GM19035 (cell line): Measurements from ENCODE around the gene FNIP1.
"Not testable (repeated sequence)": the region's sequence is repeated elsewhere in the genome, so short reads cannot be mapped to it uniquely, and the experiment has no call there.

ENCODE experiments used
- ATAC-seq: cut with Tn5 transposase; IDR thresholded peaks from one replicate; pipeline ENCODE4 v1.9.1; 2021; ENCODE audit not compliant: unreplicated experiment

Gene FNIP1

GRCh38 chr5:131641494-131641893 is 155.3 kb downstream of the FNIP1 start:
- no peak for ATAC-seq

GRCh38 chr5:131640043-131640856 is 156.6 kb downstream of the FNIP1 start:
- peak; percentile 41 for ATAC-seq

GRCh38 chr5:131639148-131639547 is 157.7 kb downstream of the FNIP1 start:
- no peak for ATAC-seq

GRCh38 chr5:131637694-131638093 is 159.1 kb downstream of the FNIP1 start:
- no peak for ATAC-seq

GRCh38 chr5:131635684-131636572 is 160.9 kb downstream of the FNIP1 start:
- no peak for ATAC-seq

GRCh38 chr5:131634996-131635683 is 161.7 kb downstream of the FNIP1 start, which contains the start of gene RAPGEF6:
TSS of gene RAPGEF6 (minus strand) at chr5:131635229. CDS start at chr5:131635030, 199 bp downstream.
- ATAC-seq = peak; percentile 89

- peak; percentile 19 for ATAC-seq
These were observed 162.2 kb downstream of the FNIP1 start for GRCh38 chr5:131634666-131634995.

GRCh38 chr5:131634238-131634637 is 162.6 kb downstream of the FNIP1 start:
- ATAC-seq = no peak

- no peak for ATAC-seq
These were observed 163.0 kb downstream of the FNIP1 start for GRCh38 chr5:131633830-131634229.

- ATAC-seq = no peak
These were observed 165.9 kb downstream of the FNIP1 start for GRCh38 chr5:131630963-131631350.

- no peak for ATAC-seq
These were observed 166.4 kb downstream of the FNIP1 start for GRCh38 chr5:131630208-131630962.

GRCh38 chr5:131628990-131629389 is 167.8 kb downstream of the FNIP1 start:
- ATAC-seq = no peak

- ATAC-seq = no peak
These were observed 169.5 kb downstream of the FNIP1 start for GRCh38 chr5:131627207-131627865.

GRCh38 chr5:131622633-131623032 is 174.2 kb downstream of the FNIP1 start:
- ATAC-seq = no peak

- ATAC-seq = not testable (repeated sequence)
These were observed 175.7 kb downstream of the FNIP1 start for GRCh38 chr5:131621164-131621563.

GRCh38 chr5:131619102-131619501 is 177.7 kb downstream of the FNIP1 start:
- ATAC-seq = no peak

GRCh38 chr5:131617140-131617822 is 179.5 kb downstream of the FNIP1 start:
- no peak for ATAC-seq

GRCh38 chr5:131615957-131616356 is 180.9 kb downstream of the FNIP1 start:
- ATAC-seq = no peak

GRCh38 chr5:131613423-131613822 is 183.4 kb downstream of the FNIP1 start:
- ATAC-seq = no peak

- no peak for ATAC-seq
These were observed 185.8 kb downstream of the FNIP1 start for GRCh38 chr5:131611064-131611381.
